Sigmoid colon (tissue), 4 donors: ENCODE data around the gene ARHGAP44.

Source experiments
- EP300 ChIP-seq, 4 donors: sonication (generic); formaldehyde crosslinking; IDR thresholded peaks; one replicate each; pipeline ENCODE4 v1.6.1; 2017; ENCODE audit warnings: antibody characterized with exemption in 4 of 4
- POLR2A ChIP-seq, 2 donors: fragments of 450-650 bp; IDR thresholded peaks; one replicate each; pipeline ENCODE4 v1.6.1; 2016; ENCODE audit warnings: antibody characterized with exemption in 2 of 2, mild to moderate bottlenecking in 2 of 2, moderate library complexity in 2 of 2
- POLR2AphosphoS5 ChIP-seq, 4 donors: sonication (generic); formaldehyde crosslinking; IDR thresholded peaks; one replicate each; pipeline ENCODE4 v1.6.1; 2017; ENCODE audit warnings: antibody characterized with exemption in 4 of 4
- TF ChIP-seq, protein P1 (sequence below), 4 experiments: fragments of 450-650 bp in 3 of 4; fragments of 200-600 bp in 1 of 4; IDR thresholded peaks; one replicate each; pipeline ENCODE4 v1.5.1; 2016 to 2019; ENCODE audit warnings: antibody characterized with exemption in 4 of 4, mild to moderate bottlenecking in 3 of 4, moderate library complexity in 2 of 4

DNA sequence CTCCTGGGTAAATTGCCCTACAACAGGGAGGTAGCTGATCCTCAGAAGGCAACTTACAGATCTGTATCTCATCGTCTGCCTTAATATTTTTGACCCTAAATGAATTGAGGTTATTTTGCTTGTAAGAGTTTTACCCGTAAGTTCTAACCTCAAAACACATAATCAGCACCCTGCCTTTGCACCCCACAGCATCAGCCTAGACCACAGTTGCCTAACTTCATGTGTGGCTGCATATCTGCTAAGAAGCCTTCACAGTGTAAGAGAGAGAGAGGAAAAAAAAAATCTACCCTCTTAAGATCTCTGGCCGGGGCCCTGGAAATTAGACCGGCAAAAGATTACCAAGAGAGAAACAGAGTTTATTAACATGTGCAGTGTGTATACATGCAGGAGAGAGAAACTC is 76.9 kb downstream of the ARHGAP44 start:
- TF ChIP-seq POLR2A (IDR thresholded peaks at IDR 0.05) (no peak), EP300 (IDR thresholded peaks at IDR 0.05) (no peak), POLR2AphosphoS5 (IDR thresholded peaks at IDR 0.05) (no peak)
- TF ChIP-seq, protein P1, sequence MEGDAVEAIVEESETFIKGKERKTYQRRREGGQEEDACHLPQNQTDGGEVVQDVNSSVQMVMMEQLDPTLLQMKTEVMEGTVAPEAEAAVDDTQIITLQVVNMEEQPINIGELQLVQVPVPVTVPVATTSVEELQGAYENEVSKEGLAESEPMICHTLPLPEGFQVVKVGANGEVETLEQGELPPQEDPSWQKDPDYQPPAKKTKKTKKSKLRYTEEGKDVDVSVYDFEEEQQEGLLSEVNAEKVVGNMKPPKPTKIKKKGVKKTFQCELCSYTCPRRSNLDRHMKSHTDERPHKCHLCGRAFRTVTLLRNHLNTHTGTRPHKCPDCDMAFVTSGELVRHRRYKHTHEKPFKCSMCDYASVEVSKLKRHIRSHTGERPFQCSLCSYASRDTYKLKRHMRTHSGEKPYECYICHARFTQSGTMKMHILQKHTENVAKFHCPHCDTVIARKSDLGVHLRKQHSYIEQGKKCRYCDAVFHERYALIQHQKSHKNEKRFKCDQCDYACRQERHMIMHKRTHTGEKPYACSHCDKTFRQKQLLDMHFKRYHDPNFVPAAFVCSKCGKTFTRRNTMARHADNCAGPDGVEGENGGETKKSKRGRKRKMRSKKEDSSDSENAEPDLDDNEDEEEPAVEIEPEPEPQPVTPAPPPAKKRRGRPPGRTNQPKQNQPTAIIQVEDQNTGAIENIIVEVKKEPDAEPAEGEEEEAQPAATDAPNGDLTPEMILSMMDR (IDR thresholded peaks at IDR 0.05) = no peak
